ENCODE results near the gene PGF. TPM values are rescaled to one million over a fixed set of nuclear protein-coding genes. Genes with fewer than 3 reads are reported as not detected.

The PGF gene
- total RNA-seq, 6 donors from 2014 or later, result 0.89 to 21.3 (median 5.0) TPM

DNA sequence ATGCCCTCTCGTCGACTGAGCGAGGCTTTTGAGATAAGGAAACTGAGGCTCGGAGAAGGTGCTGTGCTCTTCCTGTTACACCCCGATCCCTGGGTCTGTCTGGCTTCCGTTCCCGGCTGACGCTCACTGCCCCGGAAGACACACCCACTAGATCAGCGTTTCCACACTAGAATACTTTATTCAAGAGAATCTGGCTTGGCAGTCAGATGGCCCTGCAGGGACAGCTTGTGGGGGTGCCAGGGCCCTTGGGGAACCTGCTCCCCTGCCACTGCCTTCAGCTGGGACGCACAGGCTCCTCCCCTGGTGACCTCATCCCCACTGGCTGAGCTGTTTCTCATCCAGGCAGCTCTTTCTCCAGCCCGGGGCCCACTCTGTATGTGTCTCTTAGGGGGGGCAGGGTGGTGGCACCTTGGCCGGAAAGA is 13.7 kb downstream of the PGF start:
- ATAC-seq (ENCODE audit: low FRiP score in 2 of 2) (peak; percentile 57 to 61), DNase-seq (peak in 1 of 2 donors; percentile 79)
- Histone ChIP-seq H3K27me3 (no peaks in the 10 kb centered on the region), H3K4me3 (peak overlapping the region in 2 of 4 donors; percentile 19 to 29), H3K4me1 (peaks cover 39 to 64% (median 48%) of the 10 kb centered on the region in 4 donors), H3K9me3 (no peaks in the 10 kb centered on the region), H3K36me3 (no peaks in the 10 kb centered on the region), H3K27ac (peak overlapping the region; percentile 86 to 92 (median 88))
- peak in 1 of 4 donors; percentile 74 for TF ChIP-seq POLR2A (IDR thresholded peaks at IDR 0.05)
- no peak for TF ChIP-seq EP300 (IDR thresholded peaks at IDR 0.05)
- peak; percentile 17 to 18 for TF ChIP-seq POLR2AphosphoS5 (IDR thresholded peaks at IDR 0.05)
- 13 to 37% methylated on average over 9 to 13 of the region's 13 CpGs for WGBS, 2 donors

DNA sequence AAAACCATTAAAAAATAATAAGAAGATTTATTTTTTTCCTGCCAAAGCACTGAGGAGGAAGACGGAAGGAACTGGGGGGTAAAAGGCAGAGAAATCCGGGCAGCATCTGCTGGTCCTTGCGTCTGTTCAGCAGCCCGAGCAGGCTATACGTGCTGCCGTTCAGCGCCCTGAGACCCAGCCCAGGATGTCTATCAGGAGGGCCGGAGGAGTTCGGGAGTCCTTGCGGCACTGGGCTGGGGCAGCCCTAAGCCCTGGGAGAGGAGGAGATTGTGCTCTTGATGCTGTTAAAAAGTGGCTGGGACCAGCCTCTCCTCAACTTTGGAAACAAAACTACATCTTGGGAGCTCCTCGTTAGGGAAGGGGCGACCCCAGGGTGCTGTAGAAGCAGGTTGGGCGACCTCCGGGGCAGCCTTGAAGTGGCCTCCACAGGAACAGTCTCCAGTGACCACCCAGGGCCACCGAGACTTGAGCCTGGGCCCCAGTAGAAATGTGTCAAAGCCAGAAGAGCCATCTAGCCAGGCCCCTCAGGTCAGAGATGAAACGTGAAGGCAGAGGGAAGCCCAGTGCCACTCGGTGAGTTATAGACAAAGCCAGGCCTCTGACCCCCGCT is 14.3 kb downstream of the PGF start:
- no peaks in the 10 kb centered on the region for H3K36me3 ChIP-seq
- DNase-seq (no peak), ATAC-seq (ENCODE audit: low FRiP score in 2 of 2) (no peak)
- H3K4me3 ChIP-seq, result peak overlapping the region in 1 of 4 donors; percentile 29
- no peaks in the 10 kb centered on the region for H3K9me3 ChIP-seq
- peak overlapping the region; percentile 86 to 92 (median 88) for H3K27ac ChIP-seq
- WGBS, 2 donors, result 87 to 88% methylated on average over 17 to 18 of the region's 18 CpGs
- peaks cover 33 to 58% (median 43%) of the 10 kb centered on the region in 4 donors for H3K4me1 ChIP-seq
- no peaks in the 10 kb centered on the region for H3K27me3 ChIP-seq
- TF ChIP-seq POLR2A (IDR thresholded peaks at IDR 0.05), result no peak
- no peak for TF ChIP-seq EP300 (IDR thresholded peaks at IDR 0.05)
- no peak for TF ChIP-seq CTCF (IDR thresholded peaks at IDR 0.05)

GRCh38 chr14:74938531-74939495 is 16.6 kb downstream of the PGF start:
- DNase-seq, result no peak
- H3K27ac ChIP-seq, result peak overlapping the region; percentile 86 to 92 (median 88)
- H3K4me1 ChIP-seq, result peaks cover 38 to 60% (median 49%) of the 10 kb centered on the region in 4 donors
- H3K27me3 ChIP-seq, result no peaks in the 10 kb centered on the region
- no peak for TF ChIP-seq CTCF (IDR thresholded peaks at IDR 0.05)
- TF ChIP-seq POLR2AphosphoS5 (IDR thresholded peaks at IDR 0.05), result no peak
- TF ChIP-seq EP300 (IDR thresholded peaks at IDR 0.05), result no peak
- TF ChIP-seq POLR2A (IDR thresholded peaks at IDR 0.05), result no peak
- 89 to 93% methylated on average over 10 of the region's 10 CpGs for WGBS, 2 donors
- no peaks in the 10 kb centered on the region for H3K9me3 ChIP-seq
- no peak for ATAC-seq (ENCODE audit: low FRiP score in 2 of 2)
- no peak overlapping the region for H3K4me3 ChIP-seq
- no peaks in the 10 kb centered on the region for H3K36me3 ChIP-seq

- H3K27me3 ChIP-seq, result no peaks in the 10 kb centered on the region
- no peaks in the 10 kb centered on the region for H3K9me3 ChIP-seq
- H3K27ac ChIP-seq, result no peak overlapping the region
- TF ChIP-seq CTCF (IDR thresholded peaks at IDR 0.05), result no peak
- TF ChIP-seq EP300 (IDR thresholded peaks at IDR 0.05), result no peak
- TF ChIP-seq POLR2A (IDR thresholded peaks at IDR 0.05), result no peak
- TF ChIP-seq POLR2AphosphoS5 (IDR thresholded peaks at IDR 0.05), result no peak
- peaks cover 29 to 60% (median 41%) of the 10 kb centered on the region in 4 donors for H3K4me1 ChIP-seq
- H3K4me3 ChIP-seq, result no peak overlapping the region
- DNase-seq (no peak), ATAC-seq (ENCODE audit: low FRiP score in 2 of 2) (no peak)
- WGBS, 2 donors, result 66 to 68% methylated on average over 2 of the region's 2 CpGs
- no peaks in the 10 kb centered on the region for H3K36me3 ChIP-seq
These were observed 18.2 kb downstream of the PGF start for GRCh38 chr14:74937171-74937570.

DNA sequence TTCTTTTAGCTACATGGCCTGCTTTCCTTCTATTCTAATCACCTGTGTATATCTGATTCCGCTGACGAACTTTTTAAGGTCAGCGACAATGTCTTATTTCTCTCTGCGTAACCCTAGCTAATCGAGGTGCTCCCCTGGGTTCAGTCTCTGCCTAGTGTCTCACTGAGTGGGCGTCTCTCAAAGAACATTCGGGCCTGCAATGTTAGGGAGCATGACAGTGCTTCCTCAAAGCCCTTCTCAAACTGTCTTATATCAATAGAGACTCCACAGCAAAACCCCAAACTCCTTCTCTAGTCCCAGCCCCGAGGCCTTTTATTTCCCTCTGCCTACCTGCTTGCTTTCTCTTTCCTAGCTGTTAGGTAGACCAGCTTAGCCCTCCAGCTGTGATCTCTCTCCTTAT is 18.7 kb downstream of the PGF start:
- DNase-seq, result no peak
- no peak overlapping the region for H3K4me3 ChIP-seq
- no peaks in the 10 kb centered on the region for H3K9me3 ChIP-seq
- H3K4me1 ChIP-seq, result peaks cover 25 to 56% (median 37%) of the 10 kb centered on the region in 4 donors
- TF ChIP-seq EP300 (IDR thresholded peaks at IDR 0.05) (no peak), CTCF (IDR thresholded peaks at IDR 0.05) (no peak), POLR2A (IDR thresholded peaks at IDR 0.05) (no peak), POLR2AphosphoS5 (IDR thresholded peaks at IDR 0.05) (no peak)
- H3K27me3 ChIP-seq, result no peaks in the 10 kb centered on the region
- 84 to 93% methylated on average over 8 of the region's 8 CpGs for WGBS, 2 donors
- no peak for ATAC-seq (ENCODE audit: low FRiP score in 2 of 2)
- no peaks in the 10 kb centered on the region for H3K36me3 ChIP-seq
- no peak overlapping the region for H3K27ac ChIP-seq

Data from upper lobe of left lung (tissue), 6 donors.